SJCRH30 (cell line): ENCODE data around the gene GRAMD4. TPM values are rescaled to one million over a fixed set of nuclear protein-coding genes. Genes with fewer than 3 reads are reported as not detected.

ENCODE experiments used
- DNase-seq, 2 experiments: peaks; one replicate each; pipeline ENCODE4 v3.0.0-alpha.2; 2015 to 2020
- H3K27ac ChIP-seq: fragments of 250-450 bp; sonication (Bioruptor Pico); 2 replicates; pipeline ENCODE4 v1.5.1; 2020; ENCODE audit warnings: mild to moderate bottlenecking, moderate library complexity
- H3K27me3 ChIP-seq: fragments of 250-450 bp; sonication (Bioruptor Pico); 2 replicates; pipeline ENCODE4 v1.5.1; 2020; ENCODE audit warnings: mild to moderate bottlenecking, moderate library complexity
- H3K36me3 ChIP-seq: fragments of 250-450 bp; sonication (Bioruptor Pico); 2 replicates; pipeline ENCODE4 v1.5.1; 2020; ENCODE audit warnings: mild to moderate bottlenecking, moderate library complexity
- H3K4me1 ChIP-seq: fragments of 250-450 bp; sonication (Bioruptor Pico); 2 replicates; pipeline ENCODE4 v1.5.1; 2020; ENCODE audit warnings: mild to moderate bottlenecking, moderate library complexity
- H3K4me3 ChIP-seq: fragments of 250-450 bp; sonication (Bioruptor Pico); 2 replicates; pipeline ENCODE4 v1.5.1; 2020; ENCODE audit warnings: mild to moderate bottlenecking, moderate library complexity
- H3K9me3 ChIP-seq: fragments of 250-450 bp; sonication (Bioruptor Pico); replicated peaks from 2 replicates; pipeline ENCODE4 v1.5.1; 2020; ENCODE audit warnings: mild to moderate bottlenecking, moderate library complexity
- total RNA-seq: library from RNA; depleted of rRNA; stranded (reverse); fragments of >200 nt; shearing (Covaris generic); gene quantifications from 2 replicates; pipeline ENCODE4 v1.2.3, GENCODE V29; 2014

The GRAMD4 gene
- total RNA-seq, 1 experiment from 2014 or later: 8.6 TPM

DNA sequence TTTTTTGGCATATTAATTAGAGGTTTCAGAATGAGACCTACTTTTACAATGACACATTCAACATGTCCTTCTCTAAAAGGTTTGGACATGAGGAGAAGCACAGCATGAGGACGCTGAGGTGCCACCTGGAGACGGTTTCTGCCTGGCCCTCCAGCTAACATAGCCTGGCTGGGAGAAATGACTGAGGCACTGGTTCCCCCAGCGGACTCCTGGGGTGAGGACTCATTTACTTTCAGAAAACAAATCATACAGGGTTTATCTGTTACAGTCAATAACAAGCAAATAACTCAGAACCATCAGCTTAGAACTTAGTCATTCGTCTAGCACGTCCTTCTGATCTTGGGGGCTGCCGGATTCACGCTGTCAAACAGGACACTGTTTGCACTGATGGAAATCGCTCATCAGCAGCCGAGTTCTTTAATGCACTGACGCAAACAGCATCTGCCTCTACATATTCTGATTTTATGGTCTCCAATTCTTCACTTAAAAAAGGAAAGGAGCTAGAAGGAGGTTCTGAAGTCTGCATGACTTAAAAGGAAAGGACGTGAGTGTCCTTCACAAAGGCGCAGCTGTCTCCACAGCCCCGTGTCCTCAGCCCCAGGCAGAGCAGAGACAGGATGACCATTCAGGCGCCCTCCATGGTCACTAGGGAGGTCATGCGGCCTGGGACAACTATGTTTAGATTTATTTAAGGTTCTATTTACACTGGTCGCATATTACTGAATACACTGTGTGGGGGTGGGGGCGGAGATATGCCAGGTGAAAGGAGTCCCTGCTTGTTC is 73.6 kb downstream of the GRAMD4 start:
- Histone ChIP-seq H3K27ac (no peak overlapping the region), H3K4me1 (no peaks in the 10 kb centered on the region), H3K36me3 (peaks cover 57% of the 10 kb centered on the region), H3K4me3 (no peak overlapping the region), H3K9me3 (no peaks in the 10 kb centered on the region), H3K27me3 (no peaks in the 10 kb centered on the region)
- no peak for DNase-seq

DNA sequence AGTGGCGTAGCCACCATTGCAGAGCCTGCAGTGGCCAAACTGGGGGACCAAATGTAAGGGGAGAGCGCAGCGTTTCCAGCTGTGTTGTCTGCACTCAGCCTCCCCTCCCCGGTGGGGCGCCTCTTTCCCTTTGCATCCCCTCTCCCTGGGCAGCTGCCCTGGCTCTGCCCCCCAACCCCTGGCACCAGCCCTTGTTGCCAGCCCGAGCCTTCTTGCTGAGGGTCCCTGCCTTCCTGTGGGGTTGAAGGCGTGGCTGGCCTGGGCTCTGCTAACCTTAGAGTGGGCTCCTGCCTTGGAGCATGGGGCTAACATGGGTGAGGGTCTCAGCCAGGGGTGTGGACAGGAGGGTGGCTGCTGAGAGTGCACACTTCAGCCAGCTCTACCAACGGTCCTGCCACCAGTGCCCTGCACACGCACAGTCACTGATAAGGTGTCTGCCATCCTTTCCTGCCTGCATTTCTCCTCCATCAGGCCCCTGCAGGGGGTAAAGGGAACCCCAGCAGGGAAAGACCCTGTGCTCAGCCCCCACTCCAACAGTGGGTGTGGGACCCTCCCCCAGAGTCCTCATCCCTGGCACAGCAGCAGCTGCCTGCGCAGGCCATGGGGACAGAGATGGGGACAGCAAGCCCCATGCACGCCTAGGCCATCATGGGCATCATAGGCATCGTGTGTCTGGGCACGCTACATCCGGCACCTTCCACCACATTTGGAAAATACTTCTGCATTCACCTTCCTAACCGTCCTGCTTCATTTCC is 74.4 kb downstream of the GRAMD4 start:
- DNase-seq: no peak
- H3K9me3 ChIP-seq: no peaks in the 10 kb centered on the region
- no peaks in the 10 kb centered on the region for H3K27me3 ChIP-seq
- H3K4me3 ChIP-seq: no peak overlapping the region
- peaks cover 64% of the 10 kb centered on the region for H3K36me3 ChIP-seq
- H3K27ac ChIP-seq: no peak overlapping the region
- no peaks in the 10 kb centered on the region for H3K4me1 ChIP-seq

DNA sequence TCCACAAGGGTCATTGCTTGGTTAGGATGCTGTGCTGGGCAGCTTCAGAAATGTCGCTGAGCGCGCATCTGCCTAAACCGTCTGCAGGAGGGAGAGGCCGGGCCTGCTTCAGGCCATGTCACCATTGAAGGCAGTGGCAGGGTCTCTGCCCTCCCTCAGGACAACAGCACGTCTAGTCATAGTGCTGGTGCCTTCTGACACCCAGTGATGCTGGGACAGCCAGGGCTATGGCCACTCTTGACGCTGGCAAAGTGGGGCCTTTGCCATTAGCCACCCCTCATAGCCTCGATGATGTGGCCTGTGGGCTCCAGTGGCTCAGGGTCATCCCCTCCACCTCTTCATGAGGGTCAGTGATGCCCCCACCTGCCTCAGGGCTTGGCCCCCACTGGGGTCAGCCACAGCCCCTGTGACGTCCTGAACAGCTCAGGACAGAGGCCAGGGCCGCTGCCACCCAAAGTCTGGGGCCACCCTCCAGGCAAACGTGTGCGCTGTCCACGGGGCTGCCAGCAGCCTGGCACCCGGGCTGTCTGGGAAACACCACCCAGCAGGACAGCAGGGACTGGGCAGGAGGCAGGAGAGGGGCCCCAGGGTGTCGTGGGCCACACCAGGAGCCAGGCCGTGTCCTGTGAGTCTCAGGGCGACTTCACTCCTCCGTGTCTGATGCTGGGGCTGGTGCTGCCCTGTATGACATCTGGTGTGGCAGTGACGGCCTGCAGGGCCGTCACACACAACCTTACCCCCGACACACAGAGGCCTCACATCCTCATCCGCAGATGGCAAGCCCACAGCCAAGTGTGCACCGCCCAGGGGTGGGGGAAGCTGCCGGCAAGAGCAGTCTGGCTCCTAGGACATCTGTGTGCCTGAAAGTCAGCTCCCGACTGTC is 75.4 kb downstream of the GRAMD4 start:
- Histone ChIP-seq H3K27ac (no peak overlapping the region), H3K9me3 (no peaks in the 10 kb centered on the region), H3K4me3 (no peak overlapping the region), H3K36me3 (peaks cover 66% of the 10 kb centered on the region), H3K27me3 (no peaks in the 10 kb centered on the region), H3K4me1 (no peaks in the 10 kb centered on the region)
- no peak for DNase-seq

DNA sequence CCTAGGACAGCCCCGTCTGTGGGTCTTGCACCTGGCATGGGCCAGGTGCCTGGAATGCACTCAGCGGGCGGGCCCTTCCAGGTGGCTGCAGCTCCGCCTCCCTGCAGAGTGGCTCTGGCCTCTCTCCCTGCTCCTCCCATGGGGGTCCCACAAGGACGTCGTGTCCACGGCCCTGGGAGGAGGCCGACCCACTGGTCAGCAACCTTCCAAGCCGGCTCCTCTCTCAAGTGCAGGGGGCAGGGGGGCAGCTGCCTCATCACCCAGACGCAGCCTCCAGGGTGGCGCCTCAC is 76.0 kb downstream of the GRAMD4 start:
- DNase-seq: no peak
- H3K4me1 ChIP-seq: no peaks in the 10 kb centered on the region
- H3K36me3 ChIP-seq: peaks cover 63% of the 10 kb centered on the region
- no peaks in the 10 kb centered on the region for H3K27me3 ChIP-seq
- no peaks in the 10 kb centered on the region for H3K9me3 ChIP-seq
- no peak overlapping the region for H3K4me3 ChIP-seq
- no peak overlapping the region for H3K27ac ChIP-seq

DNA sequence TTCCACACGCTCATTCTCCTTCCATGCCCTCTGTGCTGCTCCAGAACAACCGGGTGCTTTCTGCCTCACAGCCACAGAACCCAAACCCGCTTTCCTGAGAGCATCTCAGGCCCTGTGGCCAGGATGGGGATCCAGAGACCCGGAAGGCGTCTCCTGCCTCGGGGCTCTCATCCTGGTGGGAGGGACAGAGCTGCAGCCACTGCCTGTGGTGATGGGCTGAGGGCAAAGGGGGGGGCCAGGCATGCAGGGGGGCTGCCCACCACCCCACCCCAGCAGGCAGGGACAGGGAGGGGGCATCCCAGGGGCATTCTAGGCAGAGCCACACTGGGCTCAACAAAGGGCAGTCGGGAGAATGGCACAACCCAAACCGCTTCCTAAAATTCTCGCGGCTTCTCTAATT is 76.4 kb downstream of the GRAMD4 start:
- H3K36me3 ChIP-seq: peaks cover 64% of the 10 kb centered on the region
- DNase-seq: no peak
- no peaks in the 10 kb centered on the region for H3K27me3 ChIP-seq
- no peaks in the 10 kb centered on the region for H3K9me3 ChIP-seq
- H3K4me1 ChIP-seq: no peaks in the 10 kb centered on the region
- H3K4me3 ChIP-seq: no peak overlapping the region
- no peak overlapping the region for H3K27ac ChIP-seq

DNA sequence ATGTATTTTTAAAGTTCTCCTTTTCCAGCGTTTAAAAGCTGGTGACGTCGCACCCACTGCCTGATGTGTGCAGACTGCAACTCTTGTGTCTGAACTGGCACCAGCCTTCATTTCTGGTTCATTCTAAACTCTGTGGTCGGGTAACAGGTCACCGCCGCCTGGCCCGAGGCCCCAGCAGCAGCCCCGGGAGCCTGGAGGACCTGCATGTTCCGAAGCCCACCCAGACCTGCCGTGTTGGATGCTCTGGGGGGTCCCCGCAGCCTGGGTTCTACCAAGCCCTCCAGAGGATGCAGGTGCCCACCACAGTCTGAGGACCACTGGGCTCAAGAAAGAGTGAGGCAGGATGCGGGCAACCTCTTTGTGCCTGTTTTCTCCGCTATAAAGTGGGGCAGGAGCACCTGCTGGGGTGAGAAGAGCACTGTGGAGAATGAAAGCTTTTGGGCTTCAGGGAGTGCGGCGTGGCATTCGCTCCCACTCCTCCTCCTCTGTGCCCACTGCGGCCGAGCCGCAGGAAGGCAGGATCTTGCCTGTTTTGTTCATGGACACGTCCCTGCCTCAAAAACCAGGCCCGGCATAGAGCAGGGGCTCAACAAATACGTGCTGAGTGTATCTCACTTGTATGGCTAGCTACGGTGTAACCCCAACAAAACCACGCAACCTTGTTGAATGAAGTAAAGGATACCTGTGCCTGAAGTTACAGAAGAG is 77.8 kb downstream of the GRAMD4 start:
- no peak for DNase-seq
- H3K27ac ChIP-seq: no peak overlapping the region
- H3K36me3 ChIP-seq: peaks cover 64% of the 10 kb centered on the region
- H3K9me3 ChIP-seq: no peaks in the 10 kb centered on the region
- H3K4me1 ChIP-seq: peaks cover 4% of the 10 kb centered on the region; the same call in 1 of the 2 replicates
- H3K4me3 ChIP-seq: no peak overlapping the region
- H3K27me3 ChIP-seq: no peaks in the 10 kb centered on the region

DNA sequence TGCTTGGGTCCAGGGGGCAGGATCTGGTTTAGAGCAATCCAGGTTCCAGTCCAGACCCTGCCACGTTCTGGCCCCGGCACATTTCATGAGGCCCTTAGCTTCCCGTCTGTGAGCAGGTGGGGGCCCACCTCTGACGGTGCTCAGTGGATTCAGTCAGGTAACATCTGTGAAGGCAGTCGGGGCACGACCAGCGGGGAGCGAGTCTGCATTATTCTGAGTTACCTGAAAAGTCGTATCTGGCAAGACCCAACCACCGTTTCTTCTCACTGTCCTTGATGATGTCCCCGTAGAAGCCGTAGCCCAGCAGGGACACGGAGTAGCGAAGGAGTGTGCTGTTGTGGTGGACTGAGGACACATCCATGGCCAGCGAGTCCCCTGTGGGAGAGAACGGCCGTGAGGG is 78.9 kb downstream of the GRAMD4 start:
- DNase-seq: no peak
- Histone ChIP-seq H3K9me3 (no peaks in the 10 kb centered on the region), H3K36me3 (peaks cover 60% of the 10 kb centered on the region)

DNA sequence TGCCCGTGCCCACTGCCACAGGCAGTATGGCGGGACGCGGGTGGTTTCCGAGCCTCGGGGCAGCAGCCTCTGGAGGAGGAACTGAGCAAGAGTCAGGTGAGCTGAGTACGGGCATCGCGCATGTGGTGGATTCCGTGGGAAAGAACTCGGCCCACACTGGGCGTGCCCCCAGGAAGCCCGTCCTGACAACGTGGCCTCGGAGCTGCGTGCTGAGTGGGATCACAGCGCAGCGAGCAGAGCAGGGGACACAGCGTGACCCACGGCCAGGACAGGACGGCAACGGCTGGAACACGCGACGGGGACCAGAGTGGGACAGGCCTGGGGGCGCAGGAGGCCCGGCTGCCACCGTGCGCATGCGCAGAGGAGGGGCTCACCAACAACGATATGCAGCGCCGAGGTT is 81.1 kb downstream of the GRAMD4 start:
- H3K4me1 ChIP-seq: peaks cover 4% of the 10 kb centered on the region; the same call in 1 of the 2 replicates
- H3K4me3 ChIP-seq: no peak overlapping the region
- H3K27me3 ChIP-seq: no peaks in the 10 kb centered on the region
- H3K36me3 ChIP-seq: peaks cover 63% of the 10 kb centered on the region
- no peaks in the 10 kb centered on the region for H3K9me3 ChIP-seq
- no peak overlapping the region for H3K27ac ChIP-seq
- DNase-seq: no peak

More for the DNA sequence above, 78.9 kb downstream of the GRAMD4 start:
- Histone ChIP-seq H3K27ac (no peak overlapping the region), H3K4me3 (no peak overlapping the region), H3K27me3 (no peaks in the 10 kb centered on the region), H3K4me1 (peaks cover 4% of the 10 kb centered on the region; the same call in 1 of the 2 replicates)

DNA sequence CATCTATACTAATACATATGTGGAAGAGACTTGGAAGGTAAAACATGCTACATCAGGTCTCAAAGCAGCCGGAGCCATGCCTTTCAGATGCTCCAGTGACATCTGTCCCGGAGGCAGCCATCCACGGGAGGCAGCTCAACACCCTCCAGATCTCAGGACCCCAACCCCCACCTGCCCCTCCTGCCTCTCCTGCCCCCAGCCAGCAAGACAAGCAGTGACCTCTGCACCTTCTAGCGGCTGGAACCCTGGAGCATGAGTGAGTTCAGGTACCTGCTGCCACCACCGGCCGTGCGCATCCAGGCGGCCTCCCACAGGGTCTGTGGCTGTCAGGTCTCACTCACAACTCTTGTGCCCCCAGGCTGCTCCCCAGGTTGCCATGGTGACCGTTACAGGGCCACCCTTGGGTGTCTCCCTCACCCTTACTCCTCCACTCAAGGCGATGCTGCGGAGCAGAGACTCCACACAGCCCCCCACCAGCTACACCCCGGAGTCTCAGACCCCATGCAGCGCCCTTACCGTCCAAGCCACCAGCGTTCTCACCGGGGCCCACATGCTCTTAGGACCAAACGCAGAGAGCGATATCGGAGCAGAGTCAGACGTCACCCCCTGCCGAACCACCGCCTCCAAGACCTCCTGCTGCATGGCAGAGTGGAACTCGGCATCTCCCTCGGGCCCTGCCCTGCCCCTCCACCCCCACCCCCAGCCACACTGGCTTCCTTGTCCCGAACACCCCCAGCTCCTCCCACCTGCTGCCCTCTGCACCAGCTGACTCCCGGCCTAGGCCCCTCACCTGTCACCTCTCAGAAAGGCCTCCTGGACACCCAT is 83.2 kb downstream of the GRAMD4 start:
- Histone ChIP-seq H3K27ac (no peak overlapping the region), H3K4me3 (no peak overlapping the region), H3K9me3 (no peaks in the 10 kb centered on the region), H3K36me3 (peaks cover 66% of the 10 kb centered on the region), H3K27me3 (no peaks in the 10 kb centered on the region), H3K4me1 (peaks cover 4% of the 10 kb centered on the region; the same call in 1 of the 2 replicates)
- DNase-seq: no peak

DNA sequence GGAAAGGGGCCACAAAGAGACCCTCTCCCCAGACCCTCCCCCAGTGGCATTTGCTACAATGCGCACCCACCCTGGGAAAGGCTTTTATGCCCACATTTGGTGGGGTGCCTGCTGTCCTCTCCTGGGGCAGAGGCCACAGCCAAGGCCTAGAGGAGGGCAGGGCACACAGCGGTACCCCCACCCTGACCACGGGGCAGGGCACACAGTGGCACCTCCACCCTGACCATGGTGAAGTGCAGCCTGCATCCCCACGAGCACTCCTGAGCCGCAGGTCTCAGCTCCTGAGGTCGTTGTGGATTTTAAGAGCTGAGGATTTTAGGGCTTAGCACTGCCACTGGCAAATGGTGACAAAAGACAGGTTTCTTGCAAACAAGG is 83.8 kb downstream of the GRAMD4 start:
- DNase-seq: no peak
- no peak overlapping the region for H3K4me3 ChIP-seq
- no peaks in the 10 kb centered on the region for H3K27me3 ChIP-seq
- peaks cover 4% of the 10 kb centered on the region; the same call in 1 of the 2 replicates for H3K4me1 ChIP-seq
- no peaks in the 10 kb centered on the region for H3K9me3 ChIP-seq
- H3K36me3 ChIP-seq: peaks cover 63% of the 10 kb centered on the region
- no peak overlapping the region for H3K27ac ChIP-seq

DNA sequence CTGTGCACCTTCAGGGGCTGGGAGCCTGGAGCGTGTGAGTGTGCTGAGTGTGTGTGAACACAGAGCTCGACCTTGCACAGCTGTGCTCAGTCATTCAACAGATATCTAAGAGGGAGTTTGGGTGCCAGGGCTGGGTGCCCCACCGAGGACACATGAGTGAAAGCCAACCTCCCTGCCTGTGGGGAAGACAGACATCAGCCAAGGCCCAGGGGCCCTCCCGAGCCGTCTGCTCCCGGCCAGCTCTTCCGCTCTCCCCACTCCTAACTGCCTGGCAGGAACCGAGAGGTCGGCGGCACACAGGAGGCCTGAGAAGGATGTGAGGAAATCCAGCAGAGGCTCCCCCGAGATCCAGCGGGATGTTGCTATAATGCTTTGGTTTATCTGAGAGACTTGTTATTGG is 85.9 kb downstream of the GRAMD4 start:
- Histone ChIP-seq H3K9me3 (no peaks in the 10 kb centered on the region), H3K4me1 (peaks cover 4% of the 10 kb centered on the region; the same call in 1 of the 2 replicates), H3K27ac (no peak overlapping the region), H3K36me3 (peaks cover 69% of the 10 kb centered on the region), H3K27me3 (no peaks in the 10 kb centered on the region), H3K4me3 (no peak overlapping the region)
- no peak for DNase-seq

DNA sequence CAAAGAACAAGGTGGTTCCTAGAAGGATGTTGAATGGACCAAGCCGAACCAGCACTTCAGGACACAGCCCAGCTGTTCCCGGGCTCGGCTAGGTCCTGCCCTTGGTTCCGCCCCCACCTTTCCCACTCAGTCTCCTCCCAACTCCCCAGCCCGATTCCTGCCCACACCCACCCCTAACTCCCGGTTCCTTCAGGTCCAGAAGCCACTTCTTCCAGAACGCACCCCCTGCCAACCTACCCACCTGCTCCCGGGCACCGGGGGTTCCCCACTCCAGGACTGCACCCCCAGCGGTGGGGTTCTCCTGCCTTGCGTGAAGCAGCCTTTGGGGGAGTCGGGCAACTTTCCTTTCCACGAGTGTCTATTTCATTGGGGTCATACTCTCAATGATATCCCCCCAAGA is 87.1 kb downstream of the GRAMD4 start:
- Histone ChIP-seq H3K4me1 (peaks cover 4% of the 10 kb centered on the region; the same call in 1 of the 2 replicates), H3K27ac (no peak overlapping the region), H3K4me3 (no peak overlapping the region), H3K27me3 (no peaks in the 10 kb centered on the region), H3K36me3 (peaks cover 73% of the 10 kb centered on the region), H3K9me3 (no peaks in the 10 kb centered on the region)
- no peak for DNase-seq

DNA sequence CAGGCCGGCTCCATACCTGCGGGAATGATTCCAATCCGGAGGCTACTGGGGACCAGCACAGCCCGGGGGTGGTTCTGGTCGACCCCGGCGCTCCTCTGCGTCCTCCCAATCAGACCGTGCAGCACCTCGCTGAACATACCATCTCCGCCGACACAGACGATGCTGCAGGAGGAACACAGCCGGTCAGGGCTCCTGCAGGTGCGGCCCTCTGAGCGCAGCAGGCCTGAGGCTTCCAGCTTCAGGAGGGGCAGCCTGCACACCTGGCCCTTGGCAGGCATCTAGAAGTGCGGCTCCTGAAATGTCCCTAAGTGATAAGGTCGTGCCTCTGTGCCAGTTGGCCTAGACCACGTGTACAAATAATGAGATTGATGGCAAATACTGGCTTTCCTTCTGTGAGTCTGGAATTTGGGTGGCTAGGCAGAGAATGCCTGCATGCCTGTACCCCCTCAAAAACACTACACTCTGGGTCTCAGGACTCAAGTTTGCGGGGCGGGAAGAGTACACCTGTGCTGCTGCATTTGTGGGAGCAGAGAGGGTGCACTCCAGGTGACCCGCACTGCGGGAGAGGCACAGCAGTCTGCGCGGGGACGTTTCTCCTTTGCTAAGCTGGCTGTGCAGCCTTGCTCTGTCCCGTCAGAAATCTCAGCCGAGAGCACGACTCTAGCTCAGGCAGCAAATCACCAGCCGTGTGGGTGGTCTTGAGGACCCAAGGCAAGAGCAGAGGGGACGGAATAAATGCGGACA is 87.8 kb downstream of the GRAMD4 start:
- Histone ChIP-seq H3K27me3 (no peaks in the 10 kb centered on the region), H3K4me1 (no peaks in the 10 kb centered on the region; the same call in 1 of the 2 replicates), H3K36me3 (peaks cover 77% of the 10 kb centered on the region), H3K27ac (no peak overlapping the region), H3K4me3 (no peak overlapping the region), H3K9me3 (no peaks in the 10 kb centered on the region)
- no peak for DNase-seq
